HepG2 (cell line): ENCODE measurements around the gene SRP68. TPM values are rescaled to one million over a fixed set of nuclear protein-coding genes. Genes with fewer than 3 reads are reported as not detected.

Source experiments
- ATRX ChIP-seq: sonication (generic); formaldehyde crosslinking; IDR thresholded peaks from 2 replicates; pipeline ENCODE4 v1.4.0; 2020; ENCODE audit warnings: missing genetic modification reagents, borderline replicate concordance
- BRD4 ChIP-seq: sonication (generic); formaldehyde crosslinking; IDR thresholded peaks from 2 replicates; pipeline ENCODE4 v1.4.0; 2020; ENCODE audit warnings: missing genetic modification reagents
- EP300 ChIP-seq, 3 experiments: sonication (generic) in 1 of 3; formaldehyde crosslinking in 1 of 3; IDR thresholded peaks; 2 replicates each; pipeline versions ENCODE4 v1.5.1 to v1.6.1; 2011 to 2020; ENCODE audit warnings: low read depth in 2 of 3, low read length in 2 of 3, borderline replicate concordance in 1 of 3, improper control_type of control experiment in 1 of 3, mild to moderate bottlenecking in 1 of 3, missing genetic modification reagents in 1 of 3, moderate library complexity in 1 of 3
- FUBP1 ChIP-seq: sonication (generic); formaldehyde crosslinking; IDR thresholded peaks from 2 replicates; pipeline ENCODE4 v1.5.1; 2020; ENCODE audit warnings: missing genetic modification reagents, mild to moderate bottlenecking, borderline replicate concordance
- IRF9 ChIP-seq: sonication (generic); formaldehyde crosslinking; IDR thresholded peaks from 2 replicates; pipeline ENCODE4 v1.8.0; 2022; ENCODE audit warnings: missing genetic modification reagents, mild to moderate bottlenecking, borderline replicate concordance
- KAT2B ChIP-seq: fragments of 150-350 bp; IDR thresholded peaks from 2 replicates; pipeline ENCODE4 v1.6.1; 2014; ENCODE audit warnings: low read depth, low read length, borderline replicate concordance
- KLF15 ChIP-seq: sonication (generic); formaldehyde crosslinking; IDR thresholded peaks from 2 replicates; pipeline ENCODE4 v1.8.1; 2023; ENCODE audit warnings: borderline replicate concordance, mild to moderate bottlenecking, inconsistent platforms, missing genetic modification reagents, mixed read lengths
- MAFK ChIP-seq, 2 experiments: IDR thresholded peaks in 1 of 2; conservative IDR thresholded peaks in 1 of 2; 2 replicates each; pipeline ENCODE4 v1.6.1; 2011; ENCODE audit warnings: improper control_type of control experiment in 2 of 2, low read length in 2 of 2
- MATR3 ChIP-seq: sonication (generic); formaldehyde crosslinking; IDR thresholded peaks from 2 replicates; pipeline ENCODE4 v1.4.0; 2020; ENCODE audit warnings: missing genetic modification reagents
- MLLT10 ChIP-seq: sonication (generic); formaldehyde crosslinking; IDR thresholded peaks from 2 replicates; pipeline ENCODE4 v1.4.0; 2020; ENCODE audit warnings: missing genetic modification reagents
- RBAK ChIP-seq: sonication (generic); formaldehyde crosslinking; IDR thresholded peaks from 2 replicates; pipeline ENCODE4 v1.5.1; 2020; ENCODE audit warnings: mild to moderate bottlenecking, missing genetic modification reagents
- RXRA ChIP-seq: sonication (generic); formaldehyde crosslinking; IDR thresholded peaks from 2 replicates; pipeline ENCODE4 v1.5.1; 2020; ENCODE audit warnings: missing genetic modification reagents
- SIX1 ChIP-seq: sonication (generic); formaldehyde crosslinking; IDR thresholded peaks from 2 replicates; pipeline ENCODE4 v1.4.0; 2020; ENCODE audit warnings: missing genetic modification reagents, borderline replicate concordance
- SP140L ChIP-seq: sonication (generic); formaldehyde crosslinking; IDR thresholded peaks from 2 replicates; pipeline ENCODE4 v1.4.0; 2020; ENCODE audit warnings: missing genetic modification reagents, borderline replicate concordance
- TEF ChIP-seq: sonication (generic); formaldehyde crosslinking; IDR thresholded peaks from 2 replicates; pipeline ENCODE4 v1.5.0; 2020; ENCODE audit warnings: missing genetic modification reagents
- ZBTB33 ChIP-seq: sonication (generic); formaldehyde crosslinking; IDR thresholded peaks from 2 replicates; pipeline ENCODE4 v1.4.0; 2020; ENCODE audit warnings: missing genetic modification reagents
- ZBTB39 ChIP-seq: sonication (generic); formaldehyde crosslinking; IDR thresholded peaks from 2 replicates; pipeline ENCODE4 v1.5.0; 2020; ENCODE audit warnings: missing genetic modification reagents
- ZC3H13 ChIP-seq: sonication (generic); formaldehyde crosslinking; IDR thresholded peaks from 2 replicates; pipeline ENCODE4 v1.8.1; 2023; ENCODE audit warnings: mild to moderate bottlenecking, missing genetic modification reagents, moderate library complexity
- ZFP62 ChIP-seq: sonication (generic); formaldehyde crosslinking; IDR thresholded peaks from 2 replicates; pipeline ENCODE4 v1.4.0; 2020; ENCODE audit warnings: missing genetic modification reagents
- ZNF230 ChIP-seq: sonication (generic); formaldehyde crosslinking; IDR thresholded peaks from 2 replicates; pipeline ENCODE4 v1.4.0; 2020; ENCODE audit warnings: mild to moderate bottlenecking, missing genetic modification reagents
- ZNF264 ChIP-seq: sonication (generic); formaldehyde crosslinking; IDR thresholded peaks from 2 replicates; pipeline ENCODE4 v1.4.0; 2020; ENCODE audit warnings: missing genetic modification reagents
- polyA plus RNA-seq, 8 experiments: library from polyadenylated mRNA; depleted of rRNA in 3 of 8; stranded (reverse) in 7 of 8; unstranded in 1 of 8; fragments of >200 nt; fragmentation: Illumina TruSeq in 4 of 8; extraction: Trizol in 4 of 8; gene quantifications; 2 replicates each; pipeline versions ENCODE4 v1.2.1 to v1.2.3, GENCODE V29; 2011 to 2016; ENCODE audit warnings: low read depth in 4 of 8, missing spikeins in 1 of 8, mixed read lengths in 1 of 8; ENCODE audit not compliant: insufficient read depth in 1 of 8
- total RNA-seq, 5 experiments: library from RNA; depleted of rRNA; stranded (reverse); fragments of >200 nt; fragmentation: Illumina TruSeq; extraction: Trizol; gene quantifications; 2 replicates each; pipeline ENCODE4 v1.2.3, GENCODE V29; 2016; ENCODE audit warnings: low read depth in 1 of 5

Gene SRP68
- total and polyA plus RNA-seq, 2 of the 13 experiments (the other 11 are each of a cell fraction or from before 2014, with no cell fraction given) = 39.8 to 74.3 TPM

- TF ChIP-seq ZC3H13 (CRISPR knock-in tag) = 0 out of 2 replicates have a peak, but pooled peaks have one; percentile 32
- peak; percentile 86 for TF ChIP-seq ZBTB33 (CRISPR knock-in tag)
- TF ChIP-seq RXRA = peak; percentile 68; the same call in 1 of the 2 replicates
- TF ChIP-seq IRF9 (CRISPR knock-in tag) = peak; percentile 68; the same call in 1 of the 2 replicates
- TF ChIP-seq MAFK (conservative IDR thresholded peaks at IDR 0.05 in 1 of 2, IDR thresholded peaks at IDR 0.05 in 1 of 2; ENCODE audit: low read length in 2 of 2) = no peak
- 0 out of 2 replicates have a peak, but pooled peaks have one; percentile 72 for TF ChIP-seq ZBTB39 (CRISPR knock-in tag)
- no peak for TF ChIP-seq MLLT10 (CRISPR knock-in tag)
- peak in 1 of 2 experiments; percentile 16; a peak in 1 of 4 replicates for TF ChIP-seq EP300 (IDR thresholded peaks at IDR 0.05; ENCODE audit: low read depth in 2 of 2, low read length in 2 of 2)
- no peak for TF ChIP-seq EP300 (CRISPR knock-in tag; IDR thresholded peaks at IDR 0.05; ENCODE audit: borderline replicate concordance)
- no peak for TF ChIP-seq BRD4
- 0 out of 2 replicates have a peak, but pooled peaks have one; percentile 55 for TF ChIP-seq ZNF264 (CRISPR knock-in tag)
- TF ChIP-seq ATRX (CRISPR knock-in tag) = no peak
- no peak for TF ChIP-seq ZFP62 (CRISPR knock-in tag)
- TF ChIP-seq KLF15 (CRISPR knock-in tag) = no peak
- no peak for TF ChIP-seq SIX1 (CRISPR knock-in tag)
- TF ChIP-seq FUBP1 = 0 out of 2 replicates have a peak, but pooled peaks have one; percentile 37
- TF ChIP-seq TEF (CRISPR knock-in tag) = no peak
- no peak for TF ChIP-seq ZNF230 (CRISPR knock-in tag)
- TF ChIP-seq RBAK = 0 out of 2 replicates have a peak, but pooled peaks have one; percentile 17
- TF ChIP-seq MATR3 (CRISPR knock-in tag) = no peak
- TF ChIP-seq KAT2B = no peak
- TF ChIP-seq SP140L (CRISPR knock-in tag) = no peak
Observed at GRCh38 chr17:76000016-76000754, 72.1 kb downstream of the SRP68 start (continued).
